Measurements from ENCODE around the gene BOD1L2. TPM values are rescaled to one million over a fixed set of nuclear protein-coding genes. Genes with fewer than 3 reads are reported as not detected.

BOD1L2 gene
- total and polyA plus RNA-seq, 2 donors (not counting 3 experiments of a cell fraction or from before 2014, with no cell fraction given) = not detected

DNA sequence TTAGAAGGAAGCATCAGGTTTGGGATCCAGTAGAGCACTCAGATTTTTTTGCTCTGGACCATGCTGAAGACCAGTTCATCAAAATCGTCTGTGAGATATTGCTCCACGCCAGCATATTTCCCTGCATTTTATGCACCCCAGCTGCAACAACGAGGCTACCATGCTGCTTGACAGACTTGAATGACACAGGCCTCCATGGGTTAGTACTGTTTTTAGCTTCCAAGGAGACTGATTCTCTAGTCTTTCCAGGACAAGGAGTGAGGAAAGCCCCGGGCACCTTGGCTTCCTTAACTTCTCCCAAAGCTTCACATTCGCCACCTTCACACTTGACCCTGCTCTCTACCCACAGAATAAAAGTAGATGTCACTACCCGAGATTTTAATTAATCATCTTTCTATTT lies 17.5 kb downstream of the BOD1L2 start:
- Histone ChIP-seq H3K27me3 (ENCODE audit: control insufficient read depth in 2 of 2, insufficient read depth in 2 of 2, low read length in 2 of 2) (no peaks in the 10 kb centered on the region), H3K4me1 (ENCODE audit: control insufficient read depth, extremely low read depth, insufficient read depth, low read length) (no peaks in the 10 kb centered on the region), H3K9me3 (replicated peaks; ENCODE audit: control insufficient read depth, insufficient read depth, low read length) (no peaks in the 10 kb centered on the region), H3K79me2 (ENCODE audit: control insufficient read depth, insufficient read depth, low read length) (no peaks in the 10 kb centered on the region), H3K27ac (ENCODE audit: insufficient read depth, low read depth, low read length) (no peak overlapping the region), H3K9ac (replicated peaks; ENCODE audit: extremely low read depth, insufficient read depth, low read length) (no peak overlapping the region), H3K4me2 (ENCODE audit: insufficient read depth, low read length) (no peak overlapping the region), H2AFZ (ENCODE audit: low read depth, low read length) (no peak overlapping the region), H3K9me1 (replicated peaks; ENCODE audit: control insufficient read depth, extremely low read depth, insufficient read depth, low read length) (no peaks in the 10 kb centered on the region), H3K36me3 (ENCODE audit: control insufficient read depth in 2 of 2, extremely low read depth in 1 of 2, insufficient read depth in 2 of 2, low read length in 2 of 2) (no peaks in the 10 kb centered on the region), H4K20me1 (replicated peaks; ENCODE audit: control insufficient read depth, extremely low read depth, insufficient read depth, low read length) (no peaks in the 10 kb centered on the region), H3K4me3 (replicated peaks in 1 of 3; ENCODE audit: insufficient read depth in 1 of 3, low read depth in 1 of 3, low read length in 3 of 3) (no peak overlapping the region)
- dilution Hi-C loops (cut with MboI; ENCODE audit: extremely low pct_ligation_motif_present, low sequenced_read_pairs) (no loop called here), intact Hi-C loops (cut with micrococcal nuclease) (no loop called here)
- ChIA-PET CTCF (no interaction called here), POLR2A (no interaction called here)
- DNase-seq (ENCODE audit: low read depth, low spot score) (no peak), FAIRE-seq (no peak)
- TF ChIP-seq EZH2 (IDR thresholded peaks at IDR 0.05; ENCODE audit: borderline replicate concordance, low read depth, low read length, severe bottlenecking) (no peak), FOS (IDR thresholded peaks at IDR 0.05; ENCODE audit: borderline replicate concordance, insufficient read depth, low read length) (no peak), POLR2A (IDR thresholded peaks at IDR 0.05; ENCODE audit: low read depth, low read length) (no peak), JUN (IDR thresholded peaks at IDR 0.05; ENCODE audit: borderline replicate concordance, insufficient read depth, insufficient read length, low read depth) (no peak), GATA2 (IDR thresholded peaks at IDR 0.05; ENCODE audit: insufficient read depth, insufficient read length, low read depth, low read length) (no peak), MYC (IDR thresholded peaks at IDR 0.05; ENCODE audit: low read depth, low read length) (no peak), POLR2AphosphoS5 (IDR thresholded peaks at IDR 0.05; ENCODE audit: insufficient read depth, low read depth, low read length) (no peak)
- TF ChIP-seq, protein P1, sequence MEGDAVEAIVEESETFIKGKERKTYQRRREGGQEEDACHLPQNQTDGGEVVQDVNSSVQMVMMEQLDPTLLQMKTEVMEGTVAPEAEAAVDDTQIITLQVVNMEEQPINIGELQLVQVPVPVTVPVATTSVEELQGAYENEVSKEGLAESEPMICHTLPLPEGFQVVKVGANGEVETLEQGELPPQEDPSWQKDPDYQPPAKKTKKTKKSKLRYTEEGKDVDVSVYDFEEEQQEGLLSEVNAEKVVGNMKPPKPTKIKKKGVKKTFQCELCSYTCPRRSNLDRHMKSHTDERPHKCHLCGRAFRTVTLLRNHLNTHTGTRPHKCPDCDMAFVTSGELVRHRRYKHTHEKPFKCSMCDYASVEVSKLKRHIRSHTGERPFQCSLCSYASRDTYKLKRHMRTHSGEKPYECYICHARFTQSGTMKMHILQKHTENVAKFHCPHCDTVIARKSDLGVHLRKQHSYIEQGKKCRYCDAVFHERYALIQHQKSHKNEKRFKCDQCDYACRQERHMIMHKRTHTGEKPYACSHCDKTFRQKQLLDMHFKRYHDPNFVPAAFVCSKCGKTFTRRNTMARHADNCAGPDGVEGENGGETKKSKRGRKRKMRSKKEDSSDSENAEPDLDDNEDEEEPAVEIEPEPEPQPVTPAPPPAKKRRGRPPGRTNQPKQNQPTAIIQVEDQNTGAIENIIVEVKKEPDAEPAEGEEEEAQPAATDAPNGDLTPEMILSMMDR (IDR thresholded peaks at IDR 0.05; ENCODE audit: extremely low read depth in 1 of 2, insufficient read depth in 1 of 2, low read depth in 1 of 2, low read length in 2 of 2) = no peak
- TF ChIP-seq, protein P2, sequence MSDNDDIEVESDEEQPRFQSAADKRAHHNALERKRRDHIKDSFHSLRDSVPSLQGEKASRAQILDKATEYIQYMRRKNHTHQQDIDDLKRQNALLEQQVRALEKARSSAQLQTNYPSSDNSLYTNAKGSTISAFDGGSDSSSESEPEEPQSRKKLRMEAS (IDR thresholded peaks at IDR 0.05; ENCODE audit: insufficient read depth, insufficient read length) = no peak
- no TSS peak for BruUV-seq (replicated peaks)
